A204.1 (cell line): ENCODE data around the gene SLC43A3.
"Not testable (repeated sequence)": the region's sequence is repeated elsewhere in the genome, so short reads cannot be mapped to it uniquely, and the experiment has no call there.

Experiments
- FAIRE-seq: peaks from 2 replicates; lab custom pipeline; 2012; peaks lifted over from hg19 to GRCh38; lab: Jason Lieb, UNC

SLC43A3 gene

DNA sequence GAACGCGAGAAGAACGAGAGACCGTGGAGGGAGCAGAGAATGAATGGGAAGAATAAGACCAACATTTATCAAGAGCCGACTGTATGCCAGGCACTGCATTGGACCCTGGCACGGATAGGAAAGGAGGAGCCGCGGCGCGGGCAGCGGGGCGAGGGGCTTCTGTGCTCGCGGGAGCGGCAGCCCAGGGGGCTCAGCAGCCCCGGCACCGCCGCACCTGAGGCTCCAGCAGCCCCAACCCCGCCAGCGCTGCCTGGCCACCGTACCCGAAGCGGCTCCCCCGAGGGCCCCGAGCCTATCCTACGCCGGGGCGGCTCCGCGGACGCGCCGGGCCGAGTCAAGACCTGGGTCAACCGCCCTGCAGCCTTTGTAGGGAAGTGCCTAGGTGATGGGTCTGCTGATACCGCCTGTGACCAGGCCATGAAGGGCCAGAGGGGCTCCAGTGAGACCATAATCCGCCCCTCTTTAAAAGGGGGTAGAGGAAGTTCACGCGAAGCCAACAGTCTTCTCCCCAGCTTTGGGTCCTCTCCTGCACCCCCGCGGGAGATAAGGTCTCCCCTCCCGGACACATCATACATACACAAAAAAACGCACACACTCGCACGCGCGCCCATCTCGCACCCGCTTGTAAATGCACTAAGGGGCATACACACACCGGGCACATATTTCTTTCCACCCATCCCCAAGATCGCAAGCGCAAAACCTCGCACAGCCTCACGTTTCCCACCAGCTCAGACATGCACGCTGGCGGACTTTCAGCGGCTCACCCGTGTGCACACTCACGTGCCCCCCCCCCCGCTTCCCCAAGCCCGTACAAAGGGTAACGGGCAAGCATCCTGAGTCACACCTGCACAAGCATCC, 32.5 kb upstream of the SLC43A3 start:
- FAIRE-seq: no peak

DNA sequence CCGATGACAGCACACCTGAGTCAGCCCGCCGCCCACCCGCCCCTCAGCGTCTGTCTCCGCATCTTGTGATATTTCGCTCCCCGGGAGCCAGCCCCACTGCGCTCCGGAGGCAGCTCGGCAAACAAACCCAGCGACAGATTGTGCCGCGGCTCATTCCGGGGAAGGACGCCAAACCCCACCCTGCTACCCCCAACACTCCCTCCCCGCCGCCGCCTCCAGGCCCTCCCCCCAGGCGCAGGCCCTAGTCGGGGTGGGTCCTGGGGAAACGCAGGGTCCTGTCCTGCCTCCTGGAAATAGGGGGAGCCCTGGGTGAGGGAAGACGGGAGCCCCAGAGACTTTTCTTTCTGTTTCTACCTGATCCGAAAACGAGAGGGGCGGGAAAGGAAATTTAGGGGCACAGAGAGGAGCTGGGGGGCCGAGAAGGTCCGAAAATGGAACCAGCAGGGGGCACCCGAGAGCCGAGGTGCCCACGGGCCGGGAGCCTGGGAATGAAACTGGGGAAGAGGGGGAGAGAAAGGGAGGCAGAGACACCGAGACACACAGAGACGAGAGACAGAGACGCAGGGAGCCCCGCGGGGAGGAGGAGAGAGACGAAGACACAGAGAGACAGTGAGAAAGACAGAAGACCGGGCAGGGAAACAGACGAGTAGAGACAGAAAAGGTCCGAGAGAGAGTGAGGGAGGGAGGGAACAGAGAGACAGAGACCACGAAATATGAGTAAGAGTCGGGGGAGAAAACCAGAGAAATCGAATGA, 31.7 kb upstream of the SLC43A3 start:
- no peak for FAIRE-seq

DNA sequence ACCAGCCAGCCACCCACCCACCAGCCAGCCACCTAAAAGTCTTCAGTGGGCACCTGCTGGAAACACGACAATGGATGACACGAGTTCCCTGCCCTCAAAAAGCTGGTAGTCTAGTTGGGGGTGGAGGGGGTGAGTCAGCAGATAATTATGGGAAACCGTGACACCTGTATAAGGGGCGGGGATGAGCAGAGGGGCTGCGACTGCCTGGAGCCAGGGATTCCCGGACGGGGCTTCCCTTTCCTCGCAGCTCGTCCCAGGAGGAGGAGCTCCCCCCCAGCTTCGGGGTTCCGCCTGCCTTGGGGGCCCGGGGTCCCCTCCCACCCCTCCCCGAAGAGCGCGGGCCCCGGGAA, 31.1 kb upstream of the SLC43A3 start:
- no peak for FAIRE-seq

DNA sequence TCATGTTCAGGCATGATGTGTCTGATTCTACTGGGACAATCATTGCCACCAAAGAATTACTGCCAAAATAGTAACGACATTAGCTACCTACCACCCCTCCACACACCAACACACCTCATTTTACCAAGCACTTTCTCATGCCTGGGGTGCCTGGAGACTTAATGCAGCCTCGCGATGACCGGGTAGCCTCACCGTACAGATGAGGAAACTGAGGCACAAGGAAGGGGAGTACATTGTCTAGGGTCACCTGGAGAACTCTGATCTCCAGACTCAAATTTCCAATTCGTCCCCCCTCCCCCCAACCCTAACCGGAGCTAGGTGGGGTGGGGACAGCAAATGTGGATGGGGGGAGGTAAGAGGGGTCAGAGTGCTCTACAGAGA, 30.7 kb upstream of the SLC43A3 start:
- FAIRE-seq: no peak

DNA sequence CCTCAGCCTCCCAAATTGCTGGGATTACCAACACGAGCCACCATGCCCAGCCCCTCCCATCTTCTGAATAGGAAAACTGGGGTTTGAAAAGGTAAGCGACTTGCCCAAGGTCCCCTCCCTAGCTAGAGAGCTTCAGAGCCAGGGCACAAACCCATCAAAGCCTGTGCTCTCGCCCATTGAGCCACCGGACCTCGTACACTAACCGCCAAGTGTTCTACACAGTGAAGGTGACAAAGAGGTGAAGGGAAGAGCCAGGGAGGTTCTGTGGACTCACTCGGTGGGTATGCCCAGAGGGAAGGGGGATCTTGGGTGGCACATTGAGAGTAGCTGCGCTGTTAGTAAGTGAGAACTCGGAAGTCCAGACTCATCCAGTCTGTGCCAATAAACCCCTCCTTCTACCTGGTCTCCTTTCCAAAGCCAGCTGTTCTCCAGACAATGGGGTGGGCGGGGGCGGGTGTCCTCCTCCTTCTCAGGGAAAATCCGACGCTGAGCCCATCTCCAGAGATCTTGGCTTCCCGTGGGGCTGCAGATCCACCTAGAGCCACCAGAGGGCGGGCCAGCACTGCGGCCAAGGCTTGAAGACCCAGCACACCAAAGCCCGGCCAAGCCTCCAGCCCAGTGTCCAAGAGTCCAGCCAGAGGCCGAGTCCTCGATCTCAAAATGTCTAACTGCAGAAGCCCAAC, 30.2 kb upstream of the SLC43A3 start:
- FAIRE-seq: peak; percentile 66

DNA sequence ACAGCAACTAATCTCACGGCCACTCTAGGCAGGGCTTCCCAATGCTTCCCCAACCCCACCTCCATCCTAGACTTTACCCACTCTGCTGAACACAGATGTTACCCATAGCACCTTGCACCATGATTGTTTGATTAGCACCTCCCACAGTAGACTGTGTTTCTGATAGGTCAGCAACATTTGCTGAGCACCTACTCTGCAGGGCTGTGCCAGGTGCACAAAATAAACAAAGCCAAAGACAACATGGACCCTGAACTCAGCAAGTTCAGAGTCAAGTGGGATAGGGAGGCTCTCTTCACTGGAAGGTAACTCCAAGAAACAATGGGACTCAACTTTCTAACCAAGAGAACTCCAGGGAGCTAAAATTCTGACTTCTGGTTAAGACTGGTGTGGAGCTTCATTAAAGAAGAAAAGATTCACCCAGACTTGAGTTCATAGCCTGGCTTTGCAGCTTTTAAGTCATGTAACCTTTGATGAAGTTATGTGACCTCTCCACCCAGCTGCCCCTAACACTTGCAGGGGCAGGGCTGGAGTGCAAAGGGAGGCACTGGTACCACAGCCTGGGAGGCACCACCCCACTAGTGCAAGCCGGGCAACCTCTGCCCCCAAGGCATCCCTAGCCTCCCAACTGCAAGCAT, 26.7 kb upstream of the SLC43A3 start:
- no peak for FAIRE-seq

DNA sequence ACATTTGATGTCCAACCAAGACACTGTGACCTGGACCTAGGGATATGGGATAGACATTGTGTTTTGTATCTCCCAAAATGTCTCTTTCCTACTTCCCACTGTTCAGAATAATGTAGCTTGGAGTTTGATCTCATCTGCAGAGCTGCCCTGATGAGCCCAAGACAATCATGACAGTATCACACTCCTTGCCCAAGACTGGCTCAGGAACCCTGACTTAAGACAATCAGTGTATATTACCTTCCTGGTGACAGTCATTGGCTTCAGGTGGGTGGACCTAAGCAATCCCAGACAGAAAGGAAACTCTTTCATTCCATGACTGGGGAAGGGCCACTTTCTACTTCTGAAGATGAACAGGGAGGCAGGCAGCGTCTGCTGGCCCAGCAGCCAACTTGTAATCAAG, 19.1 kb upstream of the SLC43A3 start:
- FAIRE-seq: no peak

DNA sequence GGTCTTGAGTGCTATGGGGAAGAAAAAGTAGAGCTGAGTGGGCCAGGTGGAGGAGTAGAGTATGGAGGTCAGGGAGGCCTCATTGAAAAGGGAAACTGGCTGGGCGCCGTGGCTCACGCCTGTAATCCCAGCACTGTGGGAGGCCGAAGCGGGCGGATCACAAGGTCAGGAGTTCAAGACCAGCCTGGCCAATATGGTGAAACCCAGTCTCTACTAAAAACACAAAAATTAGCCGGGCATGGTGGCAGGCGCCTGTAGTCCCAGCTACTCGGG, 18.1 kb upstream of the SLC43A3 start:
- not testable (repeated sequence) for FAIRE-seq

DNA sequence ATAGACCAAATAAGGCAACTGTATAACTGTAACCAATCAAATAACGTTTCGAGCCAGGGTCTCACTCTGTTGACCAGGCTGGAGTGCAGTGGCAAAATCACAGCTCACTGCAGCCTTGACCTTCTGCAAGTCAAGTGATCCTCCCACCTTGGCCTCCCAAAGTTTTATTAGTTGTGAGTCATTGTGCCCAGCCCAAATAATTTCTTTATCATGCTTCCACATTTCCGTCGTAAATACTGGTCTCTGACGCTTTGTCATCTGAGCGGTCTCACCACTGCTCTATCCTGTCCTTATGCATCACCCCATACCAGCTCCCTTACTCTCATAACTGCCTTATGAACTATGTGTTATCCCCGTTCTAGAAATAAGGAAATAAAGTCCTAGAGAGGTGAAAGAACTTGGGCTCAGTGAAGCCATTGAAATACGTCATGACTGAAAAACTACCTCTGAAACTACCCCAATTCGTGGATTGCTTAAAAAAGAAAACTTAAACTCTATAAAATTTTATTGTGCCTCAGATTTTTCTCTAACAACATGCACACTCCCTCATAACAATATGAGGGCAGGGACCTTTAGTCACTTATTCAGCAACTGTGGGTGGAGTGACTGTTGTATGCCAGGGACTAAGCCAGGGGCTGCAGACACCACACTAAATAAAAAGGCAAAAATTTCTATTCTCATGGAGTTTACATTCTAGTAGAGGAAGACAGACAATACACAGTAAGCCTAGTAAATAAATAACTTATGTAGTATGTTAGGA, 17.6 kb upstream of the SLC43A3 start:
- no peak for FAIRE-seq

DNA sequence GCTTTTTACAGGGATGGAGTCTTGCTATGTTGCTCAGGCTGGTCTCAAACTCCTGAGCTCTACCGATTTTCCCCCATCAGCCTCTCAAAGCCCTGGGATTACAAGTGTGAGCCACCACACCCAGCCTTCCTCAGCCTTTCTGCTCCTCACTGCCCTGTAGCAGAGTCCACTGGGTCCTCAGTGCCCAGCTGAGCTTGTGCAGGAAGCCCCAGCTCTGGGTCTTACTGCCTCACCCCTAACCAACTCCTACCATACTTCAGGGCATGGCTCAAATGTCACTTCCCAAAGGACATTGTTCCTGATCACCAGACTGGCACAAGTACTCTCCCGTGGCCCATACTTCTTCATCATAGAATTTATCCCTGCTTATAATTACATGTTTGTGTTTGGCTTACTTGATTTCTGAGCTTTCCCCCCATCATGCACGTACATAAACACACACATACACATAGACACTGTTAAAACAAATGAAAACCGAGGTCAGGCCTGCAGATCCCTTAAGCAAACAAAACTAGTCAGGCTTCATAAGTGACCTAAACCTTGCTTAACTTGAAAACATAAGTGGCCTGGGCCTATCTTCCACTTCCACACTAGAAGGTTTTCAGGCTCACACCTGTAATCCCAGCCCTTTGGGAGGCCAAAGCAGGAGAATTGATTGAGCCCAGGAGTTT, 14.0 kb upstream of the SLC43A3 start:
- no peak for FAIRE-seq

DNA sequence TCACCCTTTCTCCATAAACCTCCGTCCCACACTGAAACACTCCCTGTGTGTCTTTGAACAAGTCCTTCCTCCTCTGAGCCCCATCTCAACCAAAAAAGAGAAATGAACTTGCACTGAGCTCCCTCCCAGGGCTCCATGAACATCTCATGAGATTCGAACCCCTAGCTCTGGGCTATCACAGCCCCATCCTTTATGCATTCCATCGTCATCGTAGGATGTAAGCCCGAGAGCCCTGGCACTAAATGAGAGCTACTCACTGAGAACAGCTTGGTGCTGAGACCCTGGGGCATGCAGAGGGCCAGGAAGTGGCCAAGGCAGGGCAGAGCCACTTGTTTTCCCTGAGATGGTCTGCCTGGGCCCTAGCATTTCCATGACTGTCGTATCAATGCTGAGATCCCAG, 12.9 kb upstream of the SLC43A3 start:
- FAIRE-seq: no peak

DNA sequence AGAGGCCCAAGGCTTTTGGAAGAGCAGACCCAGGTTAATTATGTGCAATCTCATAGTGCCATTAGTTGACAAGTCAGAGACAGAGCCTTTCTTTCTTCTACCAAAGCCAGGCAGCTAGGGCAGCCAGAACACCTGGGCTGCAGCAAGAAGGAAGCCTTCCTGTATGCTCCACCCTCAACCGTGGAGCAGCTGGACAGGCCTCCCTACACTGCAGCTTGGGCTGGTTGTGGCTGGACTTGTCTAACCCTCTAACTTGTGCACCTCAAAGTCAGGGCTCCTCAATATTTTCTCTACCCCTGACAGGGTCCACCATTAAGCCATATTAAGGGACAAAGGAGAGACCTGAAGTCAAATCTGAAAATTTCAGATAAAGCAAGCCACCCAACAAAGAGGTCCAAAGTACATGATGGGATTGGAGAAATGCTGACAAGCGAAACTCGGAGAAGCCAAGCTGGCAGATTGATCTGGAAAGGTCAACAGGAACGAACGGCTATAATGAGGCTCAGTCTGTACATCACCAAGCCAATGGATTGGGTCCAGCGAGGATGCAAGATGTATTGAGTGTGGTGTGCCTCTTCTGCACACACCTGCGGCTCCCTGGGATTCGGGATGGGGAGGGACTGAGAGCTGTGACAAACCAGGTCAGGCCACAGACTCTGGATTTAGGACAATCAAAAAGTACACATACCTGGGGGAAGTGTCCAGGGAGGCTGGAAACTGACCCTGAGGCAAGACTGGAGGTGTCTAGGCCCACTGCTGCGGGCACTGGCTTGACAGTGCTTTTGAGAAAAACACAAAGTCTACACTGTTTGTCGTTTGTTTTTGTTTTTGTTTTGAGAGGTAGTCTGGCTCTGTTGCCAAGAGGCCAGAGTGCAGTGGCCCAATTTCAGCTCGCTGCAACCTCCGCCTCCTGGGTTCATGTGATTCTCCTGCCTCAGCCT, 11.7 kb upstream of the SLC43A3 start:
- FAIRE-seq: no peak

DNA sequence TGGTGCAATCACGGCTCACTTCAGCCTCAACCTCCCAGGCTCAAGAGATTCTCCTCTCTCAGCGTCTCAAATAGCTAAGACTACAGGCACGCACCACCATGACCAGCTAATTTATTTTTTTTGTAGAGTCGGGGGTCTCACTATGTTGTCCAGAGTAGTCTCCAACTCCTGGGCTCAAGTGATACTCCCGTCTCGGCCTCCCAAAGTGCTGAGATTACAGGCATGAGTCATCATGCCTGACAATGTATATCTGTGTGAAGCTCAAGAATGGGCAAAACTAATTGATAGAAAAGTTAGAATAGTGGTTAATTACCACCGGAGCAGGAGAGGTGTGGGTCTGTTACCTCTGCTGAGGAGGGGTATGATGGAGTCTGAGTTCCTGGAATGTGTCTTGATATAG, 9.1 kb upstream of the SLC43A3 start:
- FAIRE-seq: no peak

DNA sequence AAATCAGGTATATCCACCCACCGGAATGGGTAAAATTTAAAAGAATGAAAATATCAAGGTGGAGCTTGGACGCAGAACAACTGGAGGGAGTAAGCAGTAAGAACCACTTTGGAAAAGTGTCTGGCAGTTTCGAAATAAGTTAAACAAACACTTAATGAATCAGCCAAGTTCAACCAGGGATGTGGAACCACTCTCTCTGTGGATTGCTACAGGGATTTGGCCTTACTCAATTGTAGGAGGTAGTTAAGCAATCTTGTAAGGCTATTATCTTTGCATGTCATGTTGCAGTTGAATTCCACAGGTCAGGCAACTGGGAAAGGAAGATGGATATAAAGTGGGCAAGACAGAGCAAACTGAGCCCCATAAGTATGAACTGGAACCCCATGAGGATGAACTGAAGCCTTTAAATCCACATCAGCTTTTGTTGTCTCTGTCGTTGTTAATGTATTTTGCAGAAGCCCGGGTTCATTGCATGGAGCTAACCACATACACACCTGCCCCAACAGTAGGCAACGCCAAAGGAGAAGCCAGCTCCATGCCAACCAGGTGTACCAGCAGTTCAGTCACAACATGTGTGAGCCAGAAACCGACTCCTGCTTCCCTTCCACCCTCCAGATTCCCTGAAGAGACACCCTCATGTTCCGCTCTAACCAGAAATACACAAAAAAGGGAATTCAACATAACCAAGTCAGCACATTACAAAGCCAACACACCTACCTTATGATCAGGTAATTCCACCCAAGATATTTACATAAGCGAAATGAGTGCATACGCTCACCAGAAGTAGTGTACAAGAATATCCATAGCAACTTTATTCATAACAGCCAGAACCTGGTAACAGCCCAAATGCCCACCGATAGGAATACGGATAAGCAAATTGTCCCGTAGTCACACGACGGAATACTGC, 8.0 kb upstream of the SLC43A3 start:
- no peak for FAIRE-seq

DNA sequence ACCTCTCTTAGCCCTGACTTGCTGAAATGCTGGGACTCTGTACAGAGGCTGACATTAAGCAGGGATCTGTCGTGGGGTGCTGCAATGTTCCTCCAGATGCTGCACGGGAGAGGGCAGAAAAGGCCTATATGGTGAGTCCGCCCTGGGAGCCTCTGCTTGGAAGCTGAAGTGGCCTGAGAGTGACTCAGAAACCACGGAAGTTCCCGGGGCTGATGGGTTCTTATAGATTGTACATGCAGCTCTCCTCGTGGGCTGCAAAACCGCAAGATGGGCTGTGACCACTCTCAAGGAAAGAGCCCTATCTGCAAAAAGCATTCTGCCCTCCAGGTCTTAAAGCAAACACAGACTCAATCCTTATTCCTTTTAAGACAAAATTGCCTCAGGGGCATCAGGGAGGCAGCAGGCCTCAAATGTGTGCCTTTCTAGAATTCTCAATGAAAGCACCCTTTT, 5.8 kb upstream of the SLC43A3 start:
- FAIRE-seq: no peak

DNA sequence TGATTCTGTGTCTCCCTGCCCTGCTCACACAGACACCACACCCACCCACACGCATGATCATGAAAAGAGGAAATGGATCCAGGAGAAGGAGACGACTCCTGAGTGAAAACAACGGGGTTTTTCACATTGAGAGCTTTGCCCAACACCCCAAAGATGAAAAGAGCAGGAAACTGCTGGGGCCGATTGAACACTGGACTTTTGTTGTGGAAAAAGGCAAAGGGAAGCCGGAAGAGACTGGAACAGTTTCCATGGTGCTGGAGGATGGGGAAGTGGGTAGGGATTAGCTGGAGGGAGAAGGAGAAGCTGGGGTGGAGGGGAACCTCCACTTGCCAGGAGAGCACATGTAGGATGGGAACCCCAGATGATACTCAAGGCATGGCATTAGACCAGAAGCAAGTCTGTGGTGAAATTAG, 5.2 kb upstream of the SLC43A3 start:
- no peak for FAIRE-seq

DNA sequence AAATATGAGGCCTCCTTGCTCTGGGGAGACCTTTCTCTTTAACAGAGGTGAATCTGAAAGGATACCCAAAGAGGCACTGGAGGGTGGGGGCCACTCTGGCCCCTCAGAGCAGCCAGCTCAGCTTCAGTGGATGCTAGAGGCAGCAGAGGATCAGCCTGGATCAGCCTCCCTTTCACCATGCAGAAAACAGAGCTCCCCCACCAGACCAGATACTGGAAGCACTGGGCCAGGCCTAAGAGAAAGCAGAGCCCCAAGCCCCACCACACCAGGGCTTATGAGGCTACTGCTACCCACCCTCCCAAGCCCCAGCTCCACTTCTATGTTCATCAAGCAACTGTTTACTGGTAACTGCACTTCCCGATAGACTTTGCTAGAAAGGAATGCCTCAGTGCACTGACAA, 4.0 kb upstream of the SLC43A3 start:
- no peak for FAIRE-seq

DNA sequence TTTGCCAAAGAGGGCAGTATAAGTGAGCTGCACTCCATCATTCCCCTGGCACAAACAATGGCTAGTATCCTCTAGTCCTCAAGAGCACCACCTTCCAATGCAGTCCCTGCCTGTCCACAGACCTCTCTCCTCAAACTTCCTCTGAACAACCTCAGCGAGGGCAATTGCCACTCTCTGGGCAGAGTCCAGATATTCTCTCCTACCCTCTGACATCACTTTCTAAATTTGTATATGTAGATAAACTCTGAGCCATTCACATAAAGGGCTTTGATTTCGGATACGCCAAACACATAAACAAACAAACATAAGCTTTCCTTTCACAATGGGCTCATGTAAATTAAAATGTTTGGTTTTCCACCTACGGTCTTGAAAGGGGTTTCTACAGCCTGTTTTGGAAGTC, 3.0 kb upstream of the SLC43A3 start:
- FAIRE-seq: no peak

DNA sequence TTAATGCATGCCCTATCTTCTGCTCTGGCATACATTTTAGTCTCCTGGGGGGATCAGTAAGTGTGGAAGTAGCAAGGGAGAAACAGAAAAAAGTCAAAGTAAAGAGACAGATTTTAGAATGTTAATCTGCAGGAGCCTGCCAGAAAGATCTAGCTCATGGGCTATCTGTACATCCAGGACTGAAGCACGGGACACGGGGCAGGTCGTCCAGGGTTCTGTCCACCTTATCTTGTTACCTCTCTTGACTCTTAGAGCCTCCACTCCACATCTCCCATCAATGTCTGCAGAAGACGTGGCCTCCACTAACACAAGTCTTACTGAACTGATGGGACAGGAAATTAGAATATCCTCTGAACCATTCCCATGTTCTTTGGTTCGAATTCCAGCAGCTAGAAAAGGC, 1.7 kb upstream of the SLC43A3 start:
- FAIRE-seq: no peak

DNA sequence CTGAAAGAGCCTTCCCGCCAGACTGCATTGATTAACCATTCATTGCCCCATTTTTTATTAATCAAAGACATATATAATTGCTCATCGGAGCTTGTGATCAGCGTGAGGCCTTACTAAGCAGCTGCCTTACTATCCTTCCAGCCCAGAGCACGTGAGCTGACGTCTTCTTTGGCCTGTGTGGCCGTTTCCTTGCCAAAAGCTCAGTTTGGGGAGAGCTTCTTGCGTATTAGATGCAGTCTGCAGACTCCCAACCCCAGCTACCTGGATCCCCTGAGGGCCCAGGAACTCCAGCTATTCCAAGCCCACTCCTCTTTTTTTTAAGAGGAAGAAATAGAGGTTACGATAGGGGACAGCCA, 784 bp upstream of the SLC43A3 start:
- no peak for FAIRE-seq
